H54 (cell line): ENCODE results near the gene SH3RF3.

Source experiments
- DNase-seq: peaks from one replicate; pipeline ENCODE4 v3.0.0; 2011; ENCODE audit warnings: low spot score, mixed read lengths; ENCODE audit not compliant: insufficient read length
- FAIRE-seq: peaks from 3 replicates; lab custom pipeline; 2011; peaks lifted over from hg19 to GRCh38; lab: Jason Lieb, UNC
- POLR2A ChIP-seq: IDR thresholded peaks from 2 replicates; pipeline ENCODE4 v1.6.1; 2011; ENCODE audit warnings: low read depth, mild to moderate bottlenecking, low read length

The SH3RF3 gene

GRCh38 chr2:109193807-109194619 lies 65.0 kb downstream of the SH3RF3 start:
- TF ChIP-seq POLR2A, result no peak
- DNase-seq (no peak), FAIRE-seq (no peak)

GRCh38 chr2:109194620-109194937 lies 65.6 kb downstream of the SH3RF3 start:
- FAIRE-seq (no peak), DNase-seq (no peak)
- TF ChIP-seq POLR2A, result no peak

GRCh38 chr2:109195193-109196045 lies 66.4 kb downstream of the SH3RF3 start:
- no peak for TF ChIP-seq POLR2A
- FAIRE-seq (no peak), DNase-seq (no peak)

GRCh38 chr2:109196081-109196875 lies 67.3 kb downstream of the SH3RF3 start:
- no peak for TF ChIP-seq POLR2A
- DNase-seq (no peak), FAIRE-seq (no peak)

GRCh38 chr2:109197491-109198418 lies 68.8 kb downstream of the SH3RF3 start:
- no peak for FAIRE-seq
- no peak for DNase-seq
- TF ChIP-seq POLR2A, result no peak

- no peak for FAIRE-seq
- DNase-seq, result no peak
- TF ChIP-seq POLR2A, result no peak
Observed at GRCh38 chr2:109199790-109200189, 70.8 kb downstream of the SH3RF3 start.

- DNase-seq (no peak), FAIRE-seq (no peak)
- no peak for TF ChIP-seq POLR2A
Observed at GRCh38 chr2:109200616-109201464, 71.8 kb downstream of the SH3RF3 start.

GRCh38 chr2:109201465-109202327 lies 72.7 kb downstream of the SH3RF3 start:
- DNase-seq (no peak), FAIRE-seq (no peak)
- TF ChIP-seq POLR2A, result no peak

- no peak for FAIRE-seq
- no peak for DNase-seq
- no peak for TF ChIP-seq POLR2A
Observed at GRCh38 chr2:109202486-109202885, 73.5 kb downstream of the SH3RF3 start.

- no peak for FAIRE-seq
- no peak for TF ChIP-seq POLR2A
- no peak for DNase-seq
Observed at GRCh38 chr2:109203246-109204011, 74.4 kb downstream of the SH3RF3 start.
